C4-2B (cell line): ENCODE data around the gene ARVCF.

Experiments used
- H3K27ac ChIP-seq: fragments of 450-650 bp; 2 replicates; pipeline ENCODE4 v1.5.1; 2017
- CTCF ChIP-seq: fragments of 450-650 bp; conservative IDR thresholded peaks from 2 replicates; pipeline ENCODE4 v1.5.1; 2017; ENCODE audit warnings: mild to moderate bottlenecking
- ZFX ChIP-seq: fragments of 450-650 bp; IDR thresholded peaks from 2 replicates; pipeline ENCODE4 v1.6.1; 2017

Gene ARVCF

DNA sequence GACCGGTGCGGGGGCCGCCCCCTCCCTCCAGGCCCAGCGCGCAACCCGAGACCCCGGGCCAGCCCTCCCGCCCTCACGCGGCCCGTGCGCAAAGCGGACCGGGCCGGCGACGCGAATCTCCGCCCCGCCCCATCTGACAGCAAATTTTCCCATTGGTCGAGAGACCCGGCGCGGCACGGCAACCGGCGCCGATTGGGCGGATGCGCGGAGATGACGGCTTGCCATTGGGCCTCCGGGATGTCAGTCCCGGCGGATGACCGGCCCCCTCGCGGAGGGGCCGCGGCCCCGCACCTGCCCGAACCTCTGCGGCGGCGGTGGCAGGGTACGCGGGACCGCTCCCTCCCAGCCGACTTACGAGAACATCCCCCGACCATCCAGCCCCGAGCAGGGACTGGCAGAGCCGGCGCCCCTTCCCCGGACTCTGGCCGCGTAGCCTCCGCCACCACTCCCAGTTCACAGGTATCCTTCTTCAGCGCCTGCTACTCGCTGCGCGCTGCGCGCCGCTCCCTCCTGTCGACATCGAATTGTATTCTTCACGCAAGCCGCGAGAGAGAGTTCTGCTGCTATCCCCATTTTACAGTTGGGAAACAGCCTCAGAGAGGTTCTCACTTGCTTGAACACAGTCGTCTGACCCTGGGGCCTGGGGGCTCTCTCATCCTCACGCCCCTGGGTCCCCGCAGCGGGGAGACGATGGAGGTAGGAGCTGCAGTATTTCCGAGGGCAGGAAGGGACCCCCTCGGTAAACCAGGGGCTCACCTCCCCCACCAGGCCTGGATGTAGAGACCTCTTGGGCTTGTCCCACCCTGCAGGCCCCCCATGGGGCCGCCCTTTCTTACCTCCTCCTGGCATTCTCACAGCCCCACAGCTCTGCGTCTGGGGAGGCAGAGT is at the start of gene ARVCF:
Gene ARVCF (minus strand): TSS at position 90 of the 888 bp plus-strand sequence. CDS start 26,029 bp downstream, outside the sequence.
- TF ChIP-seq ZFX (peak; percentile 33; the same call in 1 of the 2 replicates), CTCF (no peak)
- H3K27ac ChIP-seq, result peak within 1 kb of the TSS; percentile 61

- H3K27ac ChIP-seq, result no peak overlapping the region
- TF ChIP-seq ZFX (no peak), CTCF (no peak)
Measured at GRCh38 chr22:20065896-20066616, 49.4 kb upstream of the ARVCF start.

DNA sequence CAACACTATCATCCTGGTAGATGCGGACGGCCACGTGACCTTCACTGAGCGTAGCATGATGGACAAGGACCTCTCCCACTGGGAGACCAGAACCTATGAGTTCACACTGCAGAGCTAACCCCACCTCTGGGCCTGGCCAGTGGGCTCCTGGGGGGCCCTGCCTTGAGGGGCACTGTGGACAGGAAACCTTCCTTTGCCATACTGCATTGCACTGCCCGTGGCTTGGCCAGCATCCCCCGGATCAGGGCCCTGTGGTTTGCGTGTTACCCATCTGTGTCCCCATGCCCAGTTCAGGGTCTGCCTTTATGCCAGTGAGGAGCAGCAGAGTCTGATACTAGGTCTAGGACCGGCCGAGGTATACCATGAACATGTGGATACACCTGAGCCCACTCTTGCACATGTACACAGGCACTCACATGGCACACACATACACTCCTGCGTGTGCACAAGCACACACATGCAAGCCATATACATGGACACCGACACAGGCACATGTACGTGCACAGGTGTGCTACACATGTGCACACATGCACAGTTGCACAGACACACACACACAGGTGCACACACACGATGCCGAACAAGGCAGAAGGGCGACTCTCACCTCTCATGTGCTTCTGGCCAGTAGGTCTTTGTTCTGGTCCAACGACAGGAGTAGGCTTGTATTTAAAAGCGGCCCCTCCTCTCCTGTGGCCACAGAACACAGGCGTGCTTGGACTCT is 48.1 kb upstream of the ARVCF start:
- no peak for TF ChIP-seq CTCF
- H3K27ac ChIP-seq, result no peak overlapping the region

DNA sequence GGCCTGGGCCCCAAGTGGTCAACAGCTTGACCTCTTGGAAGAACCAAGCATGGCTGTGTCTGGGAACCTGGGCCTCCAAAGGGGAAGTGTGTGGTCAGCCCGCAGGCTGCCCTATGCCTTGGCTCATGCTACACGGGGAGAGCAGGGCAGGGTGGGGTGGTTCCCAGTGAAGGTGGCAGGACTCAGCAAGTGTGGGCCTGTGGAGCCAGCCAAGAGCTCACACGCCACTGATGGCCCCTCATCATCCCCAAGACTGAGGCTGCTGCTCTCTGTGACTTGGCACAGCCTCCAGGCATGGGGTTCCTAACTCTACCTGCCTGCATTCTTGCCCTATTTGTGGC is 47.5 kb upstream of the ARVCF start:
- no peak overlapping the region for H3K27ac ChIP-seq
- TF ChIP-seq ZFX, result no peak
- TF ChIP-seq CTCF, result no peak

DNA sequence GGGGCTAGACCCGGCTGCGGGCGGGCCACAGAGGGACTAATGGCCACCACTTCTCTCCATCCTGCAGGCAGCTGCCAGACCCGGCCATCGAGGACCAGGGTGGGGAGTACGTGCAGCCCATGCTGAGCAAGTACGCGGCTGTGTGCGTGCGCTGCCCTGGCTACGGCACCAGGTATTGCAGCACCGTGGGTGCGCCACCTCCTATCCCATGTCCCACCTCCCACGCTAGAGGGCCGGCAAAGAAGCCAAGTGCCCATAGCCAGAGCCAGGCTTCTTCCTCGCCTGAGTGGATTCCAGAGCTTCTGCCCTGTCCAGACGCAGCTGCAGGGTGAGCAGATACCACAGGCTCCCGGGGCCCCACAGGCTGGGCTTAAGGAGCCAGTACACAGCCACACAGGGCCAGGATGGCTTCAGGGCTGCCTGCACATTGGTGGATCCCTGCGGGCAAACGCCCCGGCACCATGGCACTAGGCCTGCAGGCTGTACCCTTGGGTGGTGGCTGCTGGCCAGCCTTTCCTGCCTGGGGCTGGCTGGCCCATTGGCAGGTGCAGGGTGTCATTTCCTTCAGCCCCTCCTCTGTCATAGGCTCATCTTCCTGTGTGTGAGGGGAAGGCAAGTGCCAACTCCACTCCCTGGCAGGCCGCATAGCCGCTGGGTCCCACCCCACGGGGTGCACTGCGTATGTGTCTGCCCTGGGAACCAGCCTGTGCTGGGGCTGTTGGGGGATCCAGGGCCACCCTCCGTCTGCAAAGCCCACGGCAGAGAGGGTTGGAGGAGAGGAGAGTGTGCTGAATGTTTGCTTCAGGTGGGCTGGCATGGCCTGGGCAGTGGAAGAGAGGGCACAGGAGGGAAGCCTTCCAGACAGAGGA is 46.9 kb upstream of the ARVCF start:
- TF ChIP-seq CTCF (no peak), ZFX (no peak)
- H3K27ac ChIP-seq, result no peak overlapping the region

DNA sequence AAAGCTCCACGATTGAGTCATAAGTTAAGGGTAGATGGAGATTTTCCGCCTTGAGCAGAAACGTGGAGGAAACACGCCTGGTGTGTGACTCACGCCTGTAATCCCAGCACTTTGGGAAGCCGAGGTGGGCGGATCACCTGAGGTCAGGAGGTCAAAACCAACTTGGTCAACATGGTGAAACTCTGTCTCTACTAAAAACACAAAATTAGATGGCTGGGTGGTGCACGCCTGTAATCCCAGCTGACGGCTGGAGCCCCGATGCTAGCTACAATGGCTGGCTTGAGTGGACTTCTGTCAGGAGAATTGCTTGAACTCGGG is 46.1 kb upstream of the ARVCF start:
- H3K27ac ChIP-seq, result no peak overlapping the region

More for the DNA sequence above, 46.1 kb upstream of the ARVCF start:
- no peak for TF ChIP-seq ZFX
- TF ChIP-seq CTCF, result no peak
